GM19463 (cell line): Measurements from ENCODE around the gene SERTAD2.

ENCODE experiments used
- ATAC-seq: cut with Tn5 transposase; IDR thresholded peaks from one replicate; pipeline ENCODE4 v1.9.1; 2021; ENCODE audit warnings: mild to moderate bottlenecking, moderate library complexity; ENCODE audit not compliant: unreplicated experiment

Gene SERTAD2

DNA sequence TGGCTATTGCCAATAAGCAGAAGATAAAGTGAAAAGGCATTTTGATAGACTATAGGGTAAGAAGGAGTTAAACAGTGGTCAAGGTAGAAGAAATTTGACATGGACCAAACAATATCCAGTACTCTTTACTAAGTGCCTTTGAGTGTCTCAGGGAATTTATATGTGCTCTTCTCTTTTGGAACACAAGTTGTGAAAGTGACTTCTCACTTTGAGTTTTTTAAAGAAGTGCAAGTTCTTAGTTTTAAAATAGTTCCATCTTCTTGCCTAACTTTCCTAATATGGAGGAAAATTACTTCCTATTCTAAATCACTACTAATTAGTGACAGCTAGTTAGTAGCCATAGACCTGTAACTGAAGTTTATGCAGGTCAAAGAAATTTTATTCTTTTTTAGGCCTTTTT, 66.2 kb downstream of the SERTAD2 start:
- no peak for ATAC-seq

GRCh38 chr2:64586883-64587481, 66.7 kb downstream of the SERTAD2 start:
- ATAC-seq, result no peak

- ATAC-seq, result no peak
These were observed 67.7 kb downstream of the SERTAD2 start for GRCh38 chr2:64586054-64586453.

DNA sequence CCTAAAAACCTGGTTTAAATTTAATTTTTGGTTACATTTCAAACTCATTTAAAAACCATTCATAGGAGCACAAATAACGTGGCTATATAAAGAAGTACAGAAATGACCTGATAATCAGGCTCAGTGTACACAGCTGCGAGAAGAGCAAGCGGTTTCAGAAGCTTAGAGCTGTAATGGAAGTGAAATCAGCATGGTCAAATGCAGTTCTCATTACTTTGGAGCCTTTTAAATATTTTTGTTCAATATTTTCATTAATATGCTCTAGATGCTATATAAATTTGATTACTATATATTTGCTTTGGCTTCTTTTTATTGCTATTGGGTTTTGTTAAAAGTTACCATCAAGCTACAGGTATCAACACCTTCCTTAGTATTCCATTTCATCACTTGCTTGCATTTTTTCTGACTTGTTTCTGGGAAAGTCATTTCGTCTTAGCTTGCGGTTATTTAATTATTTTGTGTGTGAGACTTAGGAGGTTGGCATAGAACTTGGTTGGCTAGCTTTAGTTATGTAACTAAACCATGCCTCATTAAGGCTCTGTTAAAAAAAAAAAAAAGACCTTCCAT, 70.9 kb downstream of the SERTAD2 start:
- peak; percentile 94 for ATAC-seq

GRCh38 chr2:64581777-64582539, 71.8 kb downstream of the SERTAD2 start:
- peak; percentile 25 for ATAC-seq
